Epithelial cell of proximal tubule (primary cell): ENCODE measurements around the gene ZNF365. TPM values are rescaled to one million over a fixed set of nuclear protein-coding genes. Genes with fewer than 3 reads are reported as not detected.

Experiments used
- DNase-seq: peaks from one replicate; pipeline ENCODE4 v3.0.0-alpha.2; 2011; ENCODE audit warnings: low read depth
- H3K4me3 ChIP-seq: 2 replicates; pipeline ENCODE4 v1.5.1; 2011; ENCODE audit warnings: low read depth, mild to moderate bottlenecking, low read length
- total RNA-seq: library from RNA; depleted of rRNA; stranded (reverse); fragments of >200 nt; gene quantifications from 2 replicates; pipeline ENCODE4 v1.2.3, GENCODE V29; 2015
- TF ChIP-seq, protein P1 (sequence below): conservative IDR thresholded peaks from 2 replicates; pipeline ENCODE4 v1.5.1; 2012; ENCODE audit warnings: low read depth, mild to moderate bottlenecking, low read length

Gene ZNF365
- total RNA-seq, 1 donor from 2014 or later = 2.0 TPM

DNA sequence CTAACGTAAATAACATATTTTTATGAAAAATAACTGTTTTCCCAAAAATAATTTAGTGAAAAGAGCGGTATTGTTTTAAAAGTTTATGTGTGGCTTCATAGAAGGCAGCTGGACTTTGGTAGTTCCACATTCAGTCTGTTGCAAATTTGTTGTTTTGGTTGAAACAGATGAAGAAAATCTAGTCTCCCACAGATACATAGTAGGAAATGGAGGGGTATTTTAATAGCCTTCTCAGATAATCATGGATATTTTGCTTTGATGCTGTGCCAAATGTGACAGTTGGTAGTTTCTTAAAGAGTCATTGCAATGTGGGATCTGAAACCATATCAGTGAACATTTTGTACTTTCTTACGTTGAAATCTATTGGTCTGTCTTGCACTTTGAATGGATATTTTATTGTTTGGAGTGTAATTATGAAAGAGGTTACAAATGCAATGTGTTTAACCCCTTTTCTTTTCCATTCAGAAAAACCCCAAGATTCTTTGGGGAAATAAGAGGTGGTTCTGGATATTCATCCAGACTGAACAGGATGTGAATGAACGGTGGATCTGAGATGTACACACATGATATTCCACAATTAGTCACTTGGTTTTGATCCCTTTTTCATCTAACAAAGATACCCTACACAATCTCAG is 10.4 kb downstream of the ZNF365 start:
- TF ChIP-seq, protein P1, sequence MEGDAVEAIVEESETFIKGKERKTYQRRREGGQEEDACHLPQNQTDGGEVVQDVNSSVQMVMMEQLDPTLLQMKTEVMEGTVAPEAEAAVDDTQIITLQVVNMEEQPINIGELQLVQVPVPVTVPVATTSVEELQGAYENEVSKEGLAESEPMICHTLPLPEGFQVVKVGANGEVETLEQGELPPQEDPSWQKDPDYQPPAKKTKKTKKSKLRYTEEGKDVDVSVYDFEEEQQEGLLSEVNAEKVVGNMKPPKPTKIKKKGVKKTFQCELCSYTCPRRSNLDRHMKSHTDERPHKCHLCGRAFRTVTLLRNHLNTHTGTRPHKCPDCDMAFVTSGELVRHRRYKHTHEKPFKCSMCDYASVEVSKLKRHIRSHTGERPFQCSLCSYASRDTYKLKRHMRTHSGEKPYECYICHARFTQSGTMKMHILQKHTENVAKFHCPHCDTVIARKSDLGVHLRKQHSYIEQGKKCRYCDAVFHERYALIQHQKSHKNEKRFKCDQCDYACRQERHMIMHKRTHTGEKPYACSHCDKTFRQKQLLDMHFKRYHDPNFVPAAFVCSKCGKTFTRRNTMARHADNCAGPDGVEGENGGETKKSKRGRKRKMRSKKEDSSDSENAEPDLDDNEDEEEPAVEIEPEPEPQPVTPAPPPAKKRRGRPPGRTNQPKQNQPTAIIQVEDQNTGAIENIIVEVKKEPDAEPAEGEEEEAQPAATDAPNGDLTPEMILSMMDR = no peak
- no peak overlapping the region for H3K4me3 ChIP-seq
- no peak for DNase-seq

DNA sequence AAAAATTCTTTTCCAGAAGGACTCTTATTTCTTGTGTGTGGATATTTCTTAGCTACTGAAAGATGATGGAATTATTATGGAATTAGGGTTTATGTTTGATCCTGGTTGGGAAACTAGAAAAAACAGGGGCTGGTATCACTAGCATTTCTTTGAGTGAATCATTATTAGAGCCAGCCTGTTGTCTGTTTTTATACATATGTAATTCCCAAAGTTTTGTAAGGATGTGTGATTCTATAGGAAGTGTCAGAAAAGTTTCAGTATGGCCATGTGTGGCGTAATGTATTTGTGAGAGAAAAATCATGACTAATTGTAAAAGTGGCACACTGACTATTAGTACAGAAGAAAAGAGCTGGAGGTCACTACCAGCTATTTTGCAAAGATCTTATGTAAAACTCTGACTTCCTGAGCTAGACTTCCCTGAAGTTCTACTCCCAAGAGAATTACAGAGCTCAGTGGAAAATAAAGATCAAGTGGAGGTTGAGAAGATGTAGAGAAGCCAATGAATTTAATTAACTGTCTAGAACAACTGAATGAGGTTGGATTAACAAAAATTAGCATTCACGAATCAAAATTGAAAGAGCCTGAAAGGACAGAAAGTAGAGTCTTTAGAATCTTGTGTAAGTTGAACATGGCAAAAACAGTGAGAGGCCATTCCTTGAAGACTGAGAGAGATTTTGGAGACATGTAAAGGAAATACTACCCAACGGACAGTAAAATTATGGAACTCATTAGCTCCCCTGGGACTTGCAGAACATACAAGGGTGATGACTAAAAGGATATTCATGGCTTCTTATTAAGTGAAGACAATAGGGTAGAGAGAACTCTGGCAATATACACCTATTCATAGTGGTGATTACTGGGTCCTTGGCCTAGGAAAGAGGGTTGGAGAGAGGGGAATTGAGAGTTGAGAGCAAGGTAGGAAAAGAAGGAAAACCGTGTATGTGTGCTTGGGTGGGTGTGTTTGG is 12.5 kb downstream of the ZNF365 start:
- no peak overlapping the region for H3K4me3 ChIP-seq
- TF ChIP-seq, protein P1 = no peak
- no peak for DNase-seq

DNA sequence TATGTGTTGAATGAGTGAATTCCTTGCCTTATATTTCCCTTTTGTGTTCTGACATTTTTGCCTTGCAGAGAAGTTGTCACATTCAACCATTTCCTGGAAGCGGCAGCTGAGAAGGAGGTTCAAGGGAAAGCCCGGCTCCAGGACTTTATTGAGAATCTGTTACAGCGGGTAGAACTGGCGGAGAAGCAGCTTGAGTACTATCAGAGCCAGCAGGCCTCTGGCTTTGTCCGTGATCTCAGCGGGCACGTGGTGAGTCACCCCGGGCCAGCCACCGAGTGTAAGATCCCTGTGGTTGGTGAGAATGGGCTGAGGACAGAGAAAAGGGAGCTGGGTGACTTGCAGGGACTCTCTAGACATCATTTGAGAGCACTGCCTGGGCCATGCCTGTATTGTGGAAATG is 14.2 kb downstream of the ZNF365 start:
- TF ChIP-seq, protein P1 = no peak
- DNase-seq = no peak
- H3K4me3 ChIP-seq = no peak overlapping the region

DNA sequence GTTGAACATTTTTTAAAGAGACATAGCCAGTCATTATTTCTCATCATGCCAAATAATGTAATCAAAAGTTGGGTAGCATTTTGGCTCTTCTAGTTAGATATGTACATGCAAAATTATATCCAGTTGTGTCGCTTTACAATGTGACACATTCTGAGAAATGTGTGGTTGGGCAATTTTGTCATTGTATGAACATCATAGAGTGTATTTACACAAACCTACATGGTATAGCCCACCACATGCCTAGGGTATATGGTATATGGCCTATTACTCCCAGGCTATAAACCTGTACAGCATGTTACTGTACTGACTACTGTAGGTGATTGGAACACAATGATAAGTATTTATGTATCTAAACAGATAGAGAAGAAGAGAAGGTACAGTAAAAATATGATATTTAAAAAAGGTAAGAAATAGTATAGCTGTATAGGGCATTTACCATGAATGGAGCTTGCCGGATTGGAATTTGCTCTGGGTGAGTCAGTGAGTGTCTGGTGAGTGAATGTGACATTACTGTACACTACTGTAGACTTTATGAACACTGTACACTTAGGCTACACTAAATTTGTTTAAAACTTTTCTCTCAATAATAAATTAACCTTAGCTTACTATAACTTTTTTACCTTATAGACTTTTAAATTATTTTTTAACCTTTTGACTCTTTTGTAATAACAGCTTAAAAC is 16.5 kb downstream of the ZNF365 start:
- TF ChIP-seq, protein P1 = no peak
- no peak overlapping the region for H3K4me3 ChIP-seq
- DNase-seq = no peak

DNA sequence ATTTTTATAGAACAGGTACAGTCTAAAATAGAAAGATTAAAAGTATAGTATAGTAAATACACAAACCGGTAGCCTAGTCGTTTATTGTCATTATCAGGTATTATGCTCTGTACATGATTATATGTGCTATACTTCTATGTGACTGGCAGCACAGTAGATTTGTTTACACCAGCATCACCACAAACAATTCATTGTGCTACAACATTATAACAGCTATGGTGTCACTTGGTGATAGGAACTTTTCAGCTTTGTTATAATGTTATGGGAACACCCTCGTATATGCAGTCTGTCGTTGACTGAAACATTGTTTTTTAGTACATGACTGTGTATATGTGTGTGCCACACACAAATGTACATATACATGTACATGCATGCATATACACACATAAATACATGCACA is 19.1 kb downstream of the ZNF365 start:
- no peak overlapping the region for H3K4me3 ChIP-seq

DNA sequence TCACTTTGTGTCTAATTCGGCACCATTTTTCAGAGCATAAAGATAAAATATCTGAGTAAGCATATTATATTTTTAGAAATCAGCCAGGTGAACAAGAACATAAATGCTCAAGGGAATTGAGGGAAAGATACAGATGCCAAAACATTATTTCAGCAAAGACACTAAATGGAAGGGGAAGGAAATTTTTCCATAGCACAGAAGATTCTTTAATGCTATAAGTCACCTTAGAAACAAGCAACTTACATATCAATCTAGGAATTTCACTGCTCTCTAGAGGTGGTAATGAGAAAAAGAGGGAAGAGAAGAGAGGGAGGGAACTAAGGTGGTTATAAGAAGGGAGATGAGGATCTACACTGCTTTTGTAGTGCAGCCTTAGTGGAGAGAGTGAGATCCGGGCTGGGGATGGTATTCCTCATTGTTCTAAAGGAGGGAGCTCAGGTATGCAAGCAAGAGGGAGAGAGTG is 20.4 kb downstream of the ZNF365 start:
- TF ChIP-seq, protein P1 = no peak
- H3K4me3 ChIP-seq = no peak overlapping the region
- no peak for DNase-seq

More for the DNA sequence above, 19.1 kb downstream of the ZNF365 start:
- TF ChIP-seq, protein P1 = no peak
- no peak for DNase-seq
